ENCODE data around the gene POLG2.

The POLG2 gene

DNA sequence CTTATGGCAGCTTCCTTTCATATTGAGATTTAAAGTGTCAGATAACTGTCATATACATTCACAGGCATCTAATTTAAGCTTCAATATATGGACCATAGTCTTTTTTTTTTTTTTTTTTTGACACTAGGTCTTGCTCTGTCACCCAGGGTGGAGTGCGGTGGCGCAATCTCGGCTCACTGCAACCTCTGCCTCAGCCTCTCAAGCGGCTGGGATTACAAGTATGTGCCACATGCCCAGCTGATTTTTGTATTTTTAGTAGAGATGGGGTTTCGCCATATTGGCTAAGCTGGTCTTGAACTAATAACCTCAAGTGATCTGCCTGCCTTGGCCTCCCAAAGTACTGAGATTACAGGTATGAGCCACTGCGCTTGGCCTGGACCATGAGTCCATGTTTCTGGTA lies 23.5 kb upstream of the POLG2 start:
- DNase-seq (ENCODE audit: low read depth): no peak
- TF ChIP-seq CTCF (IDR thresholded peaks at IDR 0.05; ENCODE audit: low read depth, low read length, missing control alignments): no peak
- H3K4me3 ChIP-seq (ENCODE audit: low read depth, low read length): no peak overlapping the region

- no peak for DNase-seq (ENCODE audit: low read depth)
- H3K4me3 ChIP-seq (ENCODE audit: low read depth, low read length): no peak overlapping the region
- TF ChIP-seq CTCF (IDR thresholded peaks at IDR 0.05; ENCODE audit: low read depth, low read length, missing control alignments): no peak
Measured at GRCh38 chr17:64519601-64520000, 22.7 kb upstream of the POLG2 start.

GRCh38 chr17:64515829-64516228 lies 19.0 kb upstream of the POLG2 start:
- TF ChIP-seq CTCF (IDR thresholded peaks at IDR 0.05; ENCODE audit: low read depth, low read length, missing control alignments): no peak
- no peak for DNase-seq (ENCODE audit: low read depth)
- no peak overlapping the region for H3K4me3 ChIP-seq (ENCODE audit: low read depth, low read length)

DNA sequence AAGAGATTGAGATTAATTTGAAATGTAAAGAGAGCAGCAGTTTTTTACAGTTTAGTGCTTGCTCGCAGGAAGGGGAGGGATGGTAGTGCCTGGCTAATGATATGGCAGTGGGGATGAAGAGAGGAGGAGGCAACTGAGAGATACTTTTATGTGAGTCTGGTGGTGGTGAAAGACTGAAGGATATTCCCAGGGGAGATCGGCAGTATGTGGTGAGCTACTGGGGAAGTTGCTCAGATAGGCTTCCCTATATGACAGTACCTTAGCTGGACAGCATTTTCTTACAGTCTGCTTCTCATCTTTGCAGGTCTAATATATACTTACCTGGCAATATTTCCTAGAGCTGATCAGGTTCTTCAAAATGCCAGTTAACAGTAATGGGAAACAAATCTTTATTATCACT lies 18.6 kb upstream of the POLG2 start:
- no peak for TF ChIP-seq CTCF (IDR thresholded peaks at IDR 0.05; ENCODE audit: low read depth, low read length, missing control alignments)
- DNase-seq (ENCODE audit: low read depth): no peak
- no peak overlapping the region for H3K4me3 ChIP-seq (ENCODE audit: low read depth, low read length)

DNA sequence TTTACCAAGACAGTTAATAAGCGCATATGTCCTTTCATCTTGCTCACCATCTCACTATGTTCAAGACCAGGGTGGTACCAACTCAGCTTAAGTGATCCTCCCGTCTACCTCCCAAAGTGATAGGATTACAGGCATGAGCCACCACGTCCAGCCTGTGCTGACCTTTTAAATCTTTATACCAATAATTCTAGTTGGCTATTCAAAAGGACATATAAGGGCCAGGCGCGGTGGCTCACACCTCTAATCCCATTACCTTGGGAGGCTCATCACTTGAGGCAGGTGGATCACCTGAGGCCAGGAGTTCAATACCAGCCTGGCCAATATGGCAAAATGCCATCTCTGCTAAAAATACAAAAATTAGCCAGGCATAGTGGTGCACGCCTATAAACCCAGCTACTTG lies 12.3 kb upstream of the POLG2 start:
- DNase-seq (ENCODE audit: low read depth): no peak

DNA sequence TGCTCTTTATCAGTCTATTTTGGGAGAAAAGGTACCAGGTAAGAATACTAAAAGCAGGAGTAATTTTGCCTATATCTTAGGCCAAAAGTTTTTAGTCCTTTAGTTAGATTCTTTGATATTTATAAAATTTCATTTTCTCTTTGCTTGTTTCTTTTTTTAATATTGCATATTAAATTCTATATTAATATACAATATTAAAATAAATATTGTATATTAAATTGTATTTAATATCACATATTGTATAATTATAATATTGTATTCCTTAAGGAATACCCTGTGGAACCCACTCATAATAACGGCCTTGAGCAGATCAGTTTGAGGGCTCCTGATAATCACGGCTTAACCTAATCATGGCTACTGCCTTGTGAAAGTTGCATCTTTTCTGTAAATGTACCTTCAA lies 11.8 kb upstream of the POLG2 start:
- no peak for TF ChIP-seq CTCF (IDR thresholded peaks at IDR 0.05; ENCODE audit: low read depth, low read length, missing control alignments)
- no peak overlapping the region for H3K4me3 ChIP-seq (ENCODE audit: low read depth, low read length)
- DNase-seq (ENCODE audit: low read depth): no peak

More for the DNA sequence above, 12.3 kb upstream of the POLG2 start:
- TF ChIP-seq CTCF (IDR thresholded peaks at IDR 0.05; ENCODE audit: low read depth, low read length, missing control alignments): no peak
- H3K4me3 ChIP-seq (ENCODE audit: low read depth, low read length): no peak overlapping the region

- peak; percentile 41 for DNase-seq (ENCODE audit: low read depth)
- peak; percentile 52 for TF ChIP-seq CTCF (IDR thresholded peaks at IDR 0.05; ENCODE audit: low read depth, low read length, missing control alignments)
- peak overlapping the region; percentile 74 for H3K4me3 ChIP-seq (ENCODE audit: low read depth, low read length)
Measured at GRCh38 chr17:64507413-64507782, 10.5 kb upstream of the POLG2 start.
